ENCODE results near the gene EXOSC6. TPM values are rescaled to one million over a fixed set of nuclear protein-coding genes. Genes with fewer than 3 reads are reported as not detected.
"Not testable (repeated sequence)": the region's sequence is repeated elsewhere in the genome, so short reads cannot be mapped to it uniquely, and the experiment has no call there.

The EXOSC6 gene
- total and polyA plus RNA-seq, 2 experiments from 2014 or later, result 13.7 to 27.8 TPM

DNA sequence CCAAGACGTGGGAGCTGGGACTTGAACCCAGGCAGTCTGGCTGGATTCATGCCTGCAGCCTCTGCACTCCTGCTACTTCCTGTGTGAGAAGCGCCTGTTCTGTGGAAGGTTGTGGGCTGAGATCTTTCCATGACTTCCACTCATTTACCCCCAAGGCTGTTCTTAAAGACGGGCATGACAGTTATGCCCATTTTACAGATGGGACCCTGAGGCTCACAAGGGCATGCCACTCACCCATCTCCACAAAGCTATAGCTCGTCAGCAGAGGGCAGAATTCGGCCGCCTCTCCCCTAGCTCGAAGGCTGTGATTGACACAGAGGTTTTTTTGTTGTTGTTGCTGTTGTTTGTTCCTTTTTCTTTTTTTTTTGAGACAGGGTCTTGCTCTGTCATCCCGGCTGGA, 51.7 kb downstream of the EXOSC6 start:
- H3K4me3 Mint-ChIP-seq, result not testable (repeated sequence)

GRCh38 chr16:70199170-70199569, 52.6 kb downstream of the EXOSC6 start:
- not testable (repeated sequence) for H3K9me2 ChIP-seq (ENCODE audit: insufficient read depth); H4K20me1 ChIP-seq (replicated peaks; ENCODE audit: insufficient read depth); ATAC-seq; H3K4me1 ChIP-seq (ENCODE audit: insufficient read depth); H3K79me2 ChIP-seq (replicated peaks; ENCODE audit: insufficient read depth); H3K27ac Mint-ChIP-seq; H3K4me1 Mint-ChIP-seq; H3K9me3 Mint-ChIP-seq; DNase-seq (ENCODE audit: low spot score); H3K36me3 Mint-ChIP-seq (ENCODE audit: low read depth); H3K27me3 Mint-ChIP-seq (ENCODE audit: insufficient read depth, low read depth, poor library complexity); H3K4me2 ChIP-seq; H3K36me3 ChIP-seq (ENCODE audit: insufficient read depth); H3K27me3 ChIP-seq (ENCODE audit: insufficient read depth); H3K27ac ChIP-seq (ENCODE audit: low read depth); H3F3A ChIP-seq (replicated peaks; ENCODE audit: low read depth); H3K4me3 Mint-ChIP-seq; H2AFZ ChIP-seq; H3K4me3 ChIP-seq

More for the DNA sequence above, 51.7 kb downstream of the EXOSC6 start:
- H3K79me2 ChIP-seq (replicated peaks; ENCODE audit: insufficient read depth); H3K27ac Mint-ChIP-seq; H3K4me2 ChIP-seq; H3K9me3 Mint-ChIP-seq; DNase-seq (ENCODE audit: low spot score); H4K20me1 ChIP-seq (replicated peaks; ENCODE audit: insufficient read depth); H3K36me3 ChIP-seq (ENCODE audit: insufficient read depth); H3K36me3 Mint-ChIP-seq (ENCODE audit: low read depth); H3K4me3 ChIP-seq; ATAC-seq; H3K27me3 ChIP-seq (ENCODE audit: insufficient read depth); H3K4me1 Mint-ChIP-seq; H3K4me1 ChIP-seq (ENCODE audit: insufficient read depth); H3K27me3 Mint-ChIP-seq (ENCODE audit: insufficient read depth, low read depth, poor library complexity); H3K27ac ChIP-seq (ENCODE audit: low read depth); H2AFZ ChIP-seq; H3F3A ChIP-seq (replicated peaks; ENCODE audit: low read depth); H3K9me2 ChIP-seq (ENCODE audit: insufficient read depth): not testable (repeated sequence)

DNA sequence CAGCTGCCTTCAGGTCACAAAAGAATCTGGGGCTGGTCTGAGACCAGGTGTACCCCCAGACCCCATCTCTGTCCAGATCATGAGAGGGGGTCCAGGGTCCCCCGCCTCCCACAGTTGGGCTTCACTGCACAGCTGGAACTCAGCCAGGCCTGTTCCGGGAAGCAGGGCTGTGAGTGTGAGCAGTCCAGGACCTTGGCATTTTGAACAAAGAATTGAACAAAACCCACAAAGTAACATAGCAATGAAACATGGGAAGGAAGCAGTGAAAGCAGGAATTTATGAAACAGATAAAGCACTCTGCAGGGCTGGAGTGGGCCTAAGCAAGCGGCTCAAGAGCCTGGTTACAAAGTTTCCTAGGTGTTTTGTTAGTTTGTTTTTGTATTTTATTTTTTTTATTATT, 53.1 kb downstream of the EXOSC6 start:
- H3K36me3 ChIP-seq (ENCODE audit: insufficient read depth); H3K79me2 ChIP-seq (replicated peaks; ENCODE audit: insufficient read depth); H3K27me3 Mint-ChIP-seq (ENCODE audit: insufficient read depth, low read depth, poor library complexity); H4K20me1 ChIP-seq (replicated peaks; ENCODE audit: insufficient read depth); H3K9me2 ChIP-seq (ENCODE audit: insufficient read depth); H3K4me2 ChIP-seq; H3K27ac Mint-ChIP-seq; H3K36me3 Mint-ChIP-seq (ENCODE audit: low read depth); H3K4me1 Mint-ChIP-seq; H3K4me1 ChIP-seq (ENCODE audit: insufficient read depth); H3F3A ChIP-seq (replicated peaks; ENCODE audit: low read depth); H2AFZ ChIP-seq; ATAC-seq; DNase-seq (ENCODE audit: low spot score); H3K27me3 ChIP-seq (ENCODE audit: insufficient read depth); H3K9me3 Mint-ChIP-seq; H3K4me3 Mint-ChIP-seq; H3K4me3 ChIP-seq; H3K27ac ChIP-seq (ENCODE audit: low read depth): not testable (repeated sequence)

DNA sequence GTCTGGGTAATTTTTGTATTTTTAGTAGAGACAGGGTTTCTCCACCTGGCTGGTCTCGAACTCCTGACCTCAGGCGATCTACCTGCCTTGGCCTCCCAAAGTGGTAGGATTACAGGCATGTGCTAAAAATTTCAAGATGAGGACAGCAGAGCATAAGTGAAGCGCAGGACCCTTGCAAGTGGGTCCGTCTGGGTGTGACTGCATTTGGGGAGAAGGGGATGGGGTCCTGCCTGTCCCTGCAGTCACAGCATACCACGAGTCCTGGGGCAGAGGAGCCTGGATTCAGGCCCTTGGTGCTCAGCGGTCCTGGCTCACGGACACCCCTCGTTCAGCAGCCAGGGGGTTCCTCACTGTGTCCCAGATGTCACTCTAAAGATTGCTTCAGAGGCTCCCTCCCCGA, 53.5 kb downstream of the EXOSC6 start:
- H3K9me2 ChIP-seq (ENCODE audit: insufficient read depth); H3K4me2 ChIP-seq; H3K36me3 ChIP-seq (ENCODE audit: insufficient read depth); H4K20me1 ChIP-seq (replicated peaks; ENCODE audit: insufficient read depth); H3K9me3 Mint-ChIP-seq; H3K27me3 Mint-ChIP-seq (ENCODE audit: insufficient read depth, low read depth, poor library complexity); H3K4me3 ChIP-seq; H2AFZ ChIP-seq; H3K79me2 ChIP-seq (replicated peaks; ENCODE audit: insufficient read depth); DNase-seq (ENCODE audit: low spot score); H3K27me3 ChIP-seq (ENCODE audit: insufficient read depth); ATAC-seq; H3F3A ChIP-seq (replicated peaks; ENCODE audit: low read depth); H3K4me3 Mint-ChIP-seq; H3K4me1 Mint-ChIP-seq; H3K4me1 ChIP-seq (ENCODE audit: insufficient read depth); H3K27ac Mint-ChIP-seq; H3K36me3 Mint-ChIP-seq (ENCODE audit: low read depth); H3K27ac ChIP-seq (ENCODE audit: low read depth): not testable (repeated sequence)

DNA sequence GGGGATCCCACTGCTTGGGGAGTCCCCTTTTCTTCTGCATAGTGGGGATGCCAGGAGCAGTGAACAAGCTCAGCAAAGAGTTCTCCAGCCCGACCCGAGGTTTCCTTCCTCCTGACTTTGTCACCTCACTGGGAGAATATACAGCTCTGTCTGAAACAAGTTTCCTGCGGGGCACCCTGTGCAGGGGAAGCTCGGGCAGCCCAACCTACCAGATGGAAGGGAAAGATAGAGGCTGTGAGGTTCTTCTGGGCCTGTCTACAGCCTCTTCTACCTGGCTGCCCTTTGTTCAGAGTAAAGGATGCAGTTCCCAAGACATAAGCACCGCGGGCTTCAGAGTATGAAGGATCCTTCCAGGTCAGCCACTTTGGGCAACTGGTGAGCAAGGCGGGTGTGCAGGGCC, 54.1 kb downstream of the EXOSC6 start:
- not testable (repeated sequence) for H3K36me3 ChIP-seq (ENCODE audit: insufficient read depth); H3K27me3 Mint-ChIP-seq (ENCODE audit: insufficient read depth, low read depth, poor library complexity); H3K4me1 Mint-ChIP-seq; H3K27ac ChIP-seq (ENCODE audit: low read depth); H3K79me2 ChIP-seq (replicated peaks; ENCODE audit: insufficient read depth); DNase-seq (ENCODE audit: low spot score); H3F3A ChIP-seq (replicated peaks; ENCODE audit: low read depth); H3K27ac Mint-ChIP-seq; ATAC-seq; H3K4me2 ChIP-seq; H2AFZ ChIP-seq; H3K4me1 ChIP-seq (ENCODE audit: insufficient read depth); H3K4me3 Mint-ChIP-seq; H3K9me3 Mint-ChIP-seq; H3K36me3 Mint-ChIP-seq (ENCODE audit: low read depth); H3K27me3 ChIP-seq (ENCODE audit: insufficient read depth); H4K20me1 ChIP-seq (replicated peaks; ENCODE audit: insufficient read depth); H3K9me2 ChIP-seq (ENCODE audit: insufficient read depth); H3K4me3 ChIP-seq

Small RNA genes within 50 kb of the gene (small RNA-seq; reads per million reads assigned to genes)
- gene AC009060.2 (ENCODE audit: low replicate concordance) (not detected), gene RN7SL279P (ENCODE audit: low replicate concordance) (not detected)

Other genes with a start within 250 kb of the EXOSC6 start
- 35.7 and 38.2 TPM in 2 replicates for gene PDPR, start 137.6 kb downstream of the EXOSC6 start, total RNA-seq (2014; rRNA removed; shearing (Covaris generic))
- 7.8 and 8.3 TPM in 2 replicates for gene PDPR, start 137.6 kb downstream of the EXOSC6 start, polyA plus RNA-seq (2016; fragmentation: Nextera tagmentation; extraction: Ambion mirVana)
- gene CLEC18C, start 78.2 kb downstream of the EXOSC6 start, total RNA-seq (2014; rRNA removed; shearing (Covaris generic)), result not detected in 2 replicates
- 0.06 and 0.16 TPM in 2 replicates for gene CLEC18C, start 78.2 kb downstream of the EXOSC6 start, polyA plus RNA-seq (2016; fragmentation: Nextera tagmentation; extraction: Ambion mirVana)
- gene AARS1, start 37.6 kb upstream of the EXOSC6 start, total RNA-seq (2014; rRNA removed; shearing (Covaris generic)), result 263 and 292 TPM in 2 replicates
- gene AARS1, start 37.6 kb upstream of the EXOSC6 start, polyA plus RNA-seq (2016; fragmentation: Nextera tagmentation; extraction: Ambion mirVana), result 97.5 and 105 TPM in 2 replicates
- gene DDX19B, start 47.2 kb upstream of the EXOSC6 start, total RNA-seq (2014; rRNA removed; shearing (Covaris generic)), result 45.8 and 55.2 TPM in 2 replicates
- gene DDX19B, start 47.2 kb upstream of the EXOSC6 start, polyA plus RNA-seq (2016; fragmentation: Nextera tagmentation; extraction: Ambion mirVana), result 38.8 and 42.2 TPM in 2 replicates
- gene DDX19A, start 95.0 kb upstream of the EXOSC6 start, total RNA-seq (2014; rRNA removed; shearing (Covaris generic)), result 58.0 and 67.3 TPM in 2 replicates
- 22.2 and 24.1 TPM in 2 replicates for gene DDX19A, start 95.0 kb upstream of the EXOSC6 start, polyA plus RNA-seq (2016; fragmentation: Nextera tagmentation; extraction: Ambion mirVana)
- 36.8 and 39.8 TPM in 2 replicates for gene ST3GAL2, start 187.2 kb upstream of the EXOSC6 start, total RNA-seq (2014; rRNA removed; shearing (Covaris generic))
- 12.1 and 12.3 TPM in 2 replicates for gene ST3GAL2, start 187.2 kb upstream of the EXOSC6 start, polyA plus RNA-seq (2016; fragmentation: Nextera tagmentation; extraction: Ambion mirVana)
- 4.0 and 8.0 TPM in 2 replicates for gene FCSK, start 202.7 kb upstream of the EXOSC6 start, total RNA-seq (2014; rRNA removed; shearing (Covaris generic))
- 1.5 and 2.3 TPM in 2 replicates for gene FCSK, start 202.7 kb upstream of the EXOSC6 start, polyA plus RNA-seq (2016; fragmentation: Nextera tagmentation; extraction: Ambion mirVana)